GM12875 (cell line): ENCODE results near the gene GNG13.

Source experiments
- H3K4me3 ChIP-seq: one replicate; pipeline ENCODE4 v1.5.1; 2011; ENCODE audit warnings: low read depth, low read length, control low read depth
- TF ChIP-seq, protein P1 (sequence below): IDR thresholded peaks from 2 replicates; pipeline ENCODE4 v1.5.1; 2011; ENCODE audit warnings: low read depth, mild to moderate bottlenecking, control low read depth, inconsistent platforms, low read length, moderate library complexity, borderline replicate concordance; ENCODE audit not compliant: insufficient read depth

GNG13 gene

GRCh38 chr16:802461-802860 is 1.9 kb upstream of the GNG13 start:
- TF ChIP-seq, protein P1, sequence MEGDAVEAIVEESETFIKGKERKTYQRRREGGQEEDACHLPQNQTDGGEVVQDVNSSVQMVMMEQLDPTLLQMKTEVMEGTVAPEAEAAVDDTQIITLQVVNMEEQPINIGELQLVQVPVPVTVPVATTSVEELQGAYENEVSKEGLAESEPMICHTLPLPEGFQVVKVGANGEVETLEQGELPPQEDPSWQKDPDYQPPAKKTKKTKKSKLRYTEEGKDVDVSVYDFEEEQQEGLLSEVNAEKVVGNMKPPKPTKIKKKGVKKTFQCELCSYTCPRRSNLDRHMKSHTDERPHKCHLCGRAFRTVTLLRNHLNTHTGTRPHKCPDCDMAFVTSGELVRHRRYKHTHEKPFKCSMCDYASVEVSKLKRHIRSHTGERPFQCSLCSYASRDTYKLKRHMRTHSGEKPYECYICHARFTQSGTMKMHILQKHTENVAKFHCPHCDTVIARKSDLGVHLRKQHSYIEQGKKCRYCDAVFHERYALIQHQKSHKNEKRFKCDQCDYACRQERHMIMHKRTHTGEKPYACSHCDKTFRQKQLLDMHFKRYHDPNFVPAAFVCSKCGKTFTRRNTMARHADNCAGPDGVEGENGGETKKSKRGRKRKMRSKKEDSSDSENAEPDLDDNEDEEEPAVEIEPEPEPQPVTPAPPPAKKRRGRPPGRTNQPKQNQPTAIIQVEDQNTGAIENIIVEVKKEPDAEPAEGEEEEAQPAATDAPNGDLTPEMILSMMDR: no peak
- no peak overlapping the region for H3K4me3 ChIP-seq

DNA sequence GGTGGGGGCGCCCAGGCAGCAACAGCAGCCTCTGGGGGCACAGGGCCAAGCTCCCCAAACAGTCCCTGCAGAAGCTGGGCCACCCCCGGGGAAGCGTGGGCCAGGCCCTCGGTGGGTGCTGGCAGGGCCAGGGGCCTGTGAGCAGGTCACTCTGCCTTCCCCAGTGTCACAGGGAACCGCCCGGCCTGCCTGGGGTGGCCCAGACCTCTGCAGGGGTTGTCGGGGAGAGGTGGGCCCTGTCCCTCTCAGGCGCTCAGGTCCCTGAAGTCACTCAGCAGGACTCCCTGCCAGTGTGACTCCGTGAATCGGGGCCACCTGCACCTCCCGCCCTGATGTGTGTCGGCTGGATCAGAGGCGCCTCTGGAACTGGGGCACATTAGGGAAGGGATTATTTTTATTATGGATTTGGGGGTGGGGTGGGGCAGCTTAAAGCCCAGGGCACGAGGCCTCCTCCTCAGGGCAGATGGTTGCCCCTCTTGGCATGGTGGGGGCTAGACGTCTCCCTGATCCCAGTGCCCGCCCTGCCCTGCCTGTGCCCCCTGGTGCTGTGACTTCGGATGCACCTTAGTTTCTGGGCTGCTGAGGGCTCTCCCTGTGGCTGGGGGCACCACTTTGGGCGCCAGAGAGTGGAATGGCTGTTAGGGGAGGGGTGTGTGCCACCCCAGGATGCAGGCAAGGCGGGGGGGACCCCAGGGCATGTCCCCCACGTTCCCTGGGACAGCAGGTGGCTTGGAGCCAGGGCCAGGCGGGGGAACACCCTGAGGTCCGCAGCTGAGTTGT is 1.2 kb upstream of the GNG13 start:
- H3K4me3 ChIP-seq: no peak overlapping the region
- TF ChIP-seq, protein P1: no peak

DNA sequence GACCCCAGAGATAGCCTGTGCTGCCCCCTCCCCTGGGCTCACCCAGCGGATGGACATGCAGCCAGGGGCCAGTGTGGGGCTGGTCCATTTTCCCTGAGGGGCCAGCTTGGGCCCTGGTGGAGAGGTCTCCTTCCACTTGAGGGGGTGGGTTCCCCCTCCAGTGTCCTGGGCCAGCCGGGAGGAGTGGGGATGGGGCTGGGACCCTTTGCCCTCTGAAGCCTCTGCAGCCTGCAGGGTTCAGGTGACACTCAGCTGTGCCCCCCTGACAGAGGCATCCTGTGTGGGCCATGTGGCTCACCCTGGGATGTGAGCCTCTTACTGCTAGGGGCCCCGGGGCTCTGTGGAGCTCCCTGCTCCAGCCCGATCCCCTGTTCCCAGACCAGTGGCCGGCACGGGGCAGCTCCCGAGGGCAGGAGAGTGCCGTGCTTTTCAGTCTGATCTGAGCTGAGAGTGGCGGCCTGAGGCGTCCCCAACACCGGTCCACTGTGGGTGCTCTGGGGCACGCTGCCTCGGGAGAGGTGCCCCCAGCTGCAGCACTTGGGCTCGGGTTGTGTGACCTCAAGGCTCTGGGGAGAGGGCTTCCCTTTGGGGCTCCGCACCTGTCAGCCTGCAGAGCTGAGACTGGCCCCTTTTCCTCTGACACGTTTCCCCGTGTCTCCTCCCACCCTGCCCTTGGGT is 439 bp upstream of the GNG13 start:
- TF ChIP-seq, protein P1: no peak
- no peak overlapping the region for H3K4me3 ChIP-seq

GRCh38 chr16:799111-799947 is 1.2 kb downstream of the GNG13 start:
- TF ChIP-seq, protein P1: no peak
- no peak overlapping the region for H3K4me3 ChIP-seq

DNA sequence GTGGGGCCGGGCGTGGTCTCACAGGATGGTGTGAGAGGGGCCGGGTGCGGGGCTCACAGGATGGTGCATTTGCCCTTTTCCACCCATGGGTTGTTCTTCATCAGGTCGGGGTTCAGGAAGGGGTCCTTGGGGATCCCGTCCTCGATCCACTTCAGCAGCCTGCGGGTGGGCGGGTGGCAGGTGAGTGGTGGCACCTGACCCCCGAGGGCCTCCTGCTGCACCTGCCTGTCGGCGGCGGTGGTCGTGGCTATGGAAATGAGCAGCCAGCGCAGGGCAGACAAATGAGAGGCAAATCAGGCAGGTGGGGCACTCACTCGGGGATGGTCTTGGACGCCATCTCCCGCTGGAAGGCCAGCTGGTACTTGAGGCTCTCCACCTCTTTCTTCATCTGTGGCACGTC is 1.9 kb downstream of the GNG13 start:
- TF ChIP-seq, protein P1: no peak
- no peak overlapping the region for H3K4me3 ChIP-seq

DNA sequence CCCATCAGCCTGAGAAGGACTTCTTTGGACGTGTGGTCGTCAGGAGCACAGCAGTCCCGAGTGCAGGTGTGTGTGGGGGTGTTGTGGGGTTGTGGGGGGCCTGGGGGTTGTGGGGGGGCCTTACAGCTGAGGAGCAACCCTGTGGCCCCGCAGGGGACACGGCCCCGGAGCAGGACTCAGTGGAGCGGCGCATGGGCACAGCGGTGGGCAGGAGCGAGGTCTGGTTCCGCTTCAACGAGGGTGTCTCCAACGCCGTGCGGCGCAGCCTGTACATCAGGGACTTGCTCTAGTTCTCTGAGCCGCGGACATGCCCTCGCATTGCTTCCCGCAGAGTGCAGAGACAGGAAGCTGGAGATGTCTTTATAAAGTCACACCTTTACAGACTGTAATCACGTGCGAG is 2.8 kb downstream of the GNG13 start:
- no peak overlapping the region for H3K4me3 ChIP-seq
- TF ChIP-seq, protein P1: no peak
